ENCODE results near the gene UCK1.

UCK1 gene

DNA sequence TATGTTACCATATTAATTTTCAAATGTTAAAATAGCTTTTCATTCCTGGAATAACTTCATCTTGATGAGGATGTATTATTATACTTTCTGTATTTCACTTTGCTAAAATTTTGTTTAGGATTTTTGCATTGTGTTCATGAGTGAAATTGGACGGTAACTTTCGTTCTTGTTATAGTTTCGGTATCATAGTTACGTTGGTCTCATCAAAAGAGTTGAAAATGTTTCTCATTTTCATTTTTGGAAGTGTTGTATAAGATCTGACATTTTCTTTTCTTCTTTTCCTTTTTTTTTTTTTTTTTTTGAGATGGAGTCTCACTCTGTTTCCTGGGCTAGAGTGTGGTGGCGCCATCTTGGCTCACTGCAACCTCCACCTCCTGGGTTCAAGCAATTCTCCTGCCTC lies 34.3 kb upstream of the UCK1 start:
- DNase-seq (ENCODE audit: low spot score) = no peak
- TF ChIP-seq, protein P1, sequence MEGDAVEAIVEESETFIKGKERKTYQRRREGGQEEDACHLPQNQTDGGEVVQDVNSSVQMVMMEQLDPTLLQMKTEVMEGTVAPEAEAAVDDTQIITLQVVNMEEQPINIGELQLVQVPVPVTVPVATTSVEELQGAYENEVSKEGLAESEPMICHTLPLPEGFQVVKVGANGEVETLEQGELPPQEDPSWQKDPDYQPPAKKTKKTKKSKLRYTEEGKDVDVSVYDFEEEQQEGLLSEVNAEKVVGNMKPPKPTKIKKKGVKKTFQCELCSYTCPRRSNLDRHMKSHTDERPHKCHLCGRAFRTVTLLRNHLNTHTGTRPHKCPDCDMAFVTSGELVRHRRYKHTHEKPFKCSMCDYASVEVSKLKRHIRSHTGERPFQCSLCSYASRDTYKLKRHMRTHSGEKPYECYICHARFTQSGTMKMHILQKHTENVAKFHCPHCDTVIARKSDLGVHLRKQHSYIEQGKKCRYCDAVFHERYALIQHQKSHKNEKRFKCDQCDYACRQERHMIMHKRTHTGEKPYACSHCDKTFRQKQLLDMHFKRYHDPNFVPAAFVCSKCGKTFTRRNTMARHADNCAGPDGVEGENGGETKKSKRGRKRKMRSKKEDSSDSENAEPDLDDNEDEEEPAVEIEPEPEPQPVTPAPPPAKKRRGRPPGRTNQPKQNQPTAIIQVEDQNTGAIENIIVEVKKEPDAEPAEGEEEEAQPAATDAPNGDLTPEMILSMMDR (conservative IDR thresholded peaks at IDR 0.05; ENCODE audit: low read depth) = no peak
- POLR2A ChIA-PET (ENCODE audit: low non-redundant PET) = no interaction called here
- CTCF ChIA-PET = interaction anchor here (0.6 kb wide), 1 partner anchor 341 kb away, joined by 4 read pairs; no protein-coding TSS in a partner anchor
- no peak overlapping the region for H3K27ac ChIP-seq

DNA sequence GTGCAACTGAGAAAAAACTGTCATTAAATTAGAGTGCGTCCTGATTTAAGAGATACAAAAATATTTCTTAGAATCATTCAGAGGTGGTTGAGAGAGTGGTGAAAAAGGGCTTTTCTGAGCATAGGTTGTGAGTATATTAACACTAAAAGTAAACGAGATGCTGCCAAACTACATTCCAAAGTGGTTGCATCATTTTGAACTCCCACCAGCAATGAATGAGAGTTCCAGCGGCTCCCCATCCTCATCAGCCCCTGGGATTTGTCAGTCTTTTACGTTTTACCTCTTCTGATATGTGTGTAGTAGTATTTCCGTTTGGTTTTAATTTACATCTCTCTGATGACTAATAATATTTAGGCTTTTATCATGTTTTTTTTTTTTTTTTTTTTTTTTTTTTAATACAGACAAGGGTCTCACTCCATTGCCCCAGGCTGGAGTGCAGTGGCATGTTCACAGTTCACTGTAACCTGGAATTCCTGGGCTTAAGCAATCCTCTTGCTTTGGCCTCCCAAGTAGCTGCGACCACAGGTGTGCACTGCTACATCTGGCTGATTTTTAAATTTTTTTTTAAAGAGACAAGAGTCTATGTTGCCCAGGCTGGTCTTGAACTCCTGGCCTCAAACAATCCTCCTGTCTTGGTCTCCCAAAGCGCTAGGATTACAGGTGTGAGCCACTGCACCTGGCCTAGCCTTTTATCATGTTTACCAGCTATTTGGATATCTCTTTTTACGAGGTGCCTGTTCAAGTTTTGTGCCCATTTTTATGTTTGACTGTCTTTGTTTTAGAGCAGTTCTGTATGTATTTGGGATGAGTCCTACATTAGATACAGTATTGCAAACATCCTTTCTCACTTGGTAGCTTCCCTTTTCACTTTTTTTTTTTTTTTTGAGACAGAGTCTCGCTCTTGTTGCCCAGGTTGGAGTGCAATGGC lies 31.2 kb upstream of the UCK1 start:
- TF ChIP-seq, protein P1 (conservative IDR thresholded peaks at IDR 0.05; ENCODE audit: low read depth) = no peak

DNA sequence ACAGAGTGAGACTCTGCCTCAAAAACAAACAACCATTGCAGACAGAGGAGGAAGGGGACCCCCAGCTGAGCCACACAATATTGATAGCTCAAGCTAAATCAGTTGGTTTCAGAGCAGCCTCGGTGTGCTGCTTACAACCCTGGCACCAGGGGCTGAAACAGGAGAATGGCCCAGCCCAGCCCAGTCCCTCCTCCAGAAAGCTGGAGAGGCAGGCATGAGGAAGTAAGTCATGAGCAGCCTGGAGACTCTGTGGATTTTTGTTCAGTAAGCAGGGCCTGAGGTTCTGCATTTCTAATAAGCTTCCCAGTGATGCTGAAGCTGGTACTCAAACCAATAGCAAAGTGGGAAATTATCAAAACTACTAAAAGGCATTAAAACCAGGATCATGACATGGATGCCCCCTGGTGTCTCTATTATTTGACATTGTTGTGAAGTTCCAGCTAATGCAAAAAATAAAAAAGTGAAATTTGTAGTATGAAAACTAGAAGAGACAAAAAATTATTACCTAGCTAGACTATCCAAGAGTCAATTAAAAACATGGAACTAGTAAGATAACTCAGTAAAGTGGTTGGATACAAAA lies 28.4 kb upstream of the UCK1 start:
- TF ChIP-seq, protein P1 (conservative IDR thresholded peaks at IDR 0.05; ENCODE audit: low read depth) = no peak
- ChIA-PET POLR2A (ENCODE audit: low non-redundant PET) (no interaction called here), CTCF (interaction anchor here (0.6 to 1.0 kb wide), 3 partner anchors 13 to 196 kb away, joined by 3 to 4 read pairs (median 3); no protein-coding TSS in a partner anchor)

More for the DNA sequence above, 31.2 kb upstream of the UCK1 start:
- peak; percentile 74 for DNase-seq (ENCODE audit: low spot score)
- no peak overlapping the region for H3K27ac ChIP-seq
- CTCF ChIA-PET = interaction anchor here (1.1 kb wide), 1 partner anchor 674 kb away, joined by 4 read pairs; no protein-coding TSS in a partner anchor
- POLR2A ChIA-PET (ENCODE audit: low non-redundant PET) = no interaction called here

DNA sequence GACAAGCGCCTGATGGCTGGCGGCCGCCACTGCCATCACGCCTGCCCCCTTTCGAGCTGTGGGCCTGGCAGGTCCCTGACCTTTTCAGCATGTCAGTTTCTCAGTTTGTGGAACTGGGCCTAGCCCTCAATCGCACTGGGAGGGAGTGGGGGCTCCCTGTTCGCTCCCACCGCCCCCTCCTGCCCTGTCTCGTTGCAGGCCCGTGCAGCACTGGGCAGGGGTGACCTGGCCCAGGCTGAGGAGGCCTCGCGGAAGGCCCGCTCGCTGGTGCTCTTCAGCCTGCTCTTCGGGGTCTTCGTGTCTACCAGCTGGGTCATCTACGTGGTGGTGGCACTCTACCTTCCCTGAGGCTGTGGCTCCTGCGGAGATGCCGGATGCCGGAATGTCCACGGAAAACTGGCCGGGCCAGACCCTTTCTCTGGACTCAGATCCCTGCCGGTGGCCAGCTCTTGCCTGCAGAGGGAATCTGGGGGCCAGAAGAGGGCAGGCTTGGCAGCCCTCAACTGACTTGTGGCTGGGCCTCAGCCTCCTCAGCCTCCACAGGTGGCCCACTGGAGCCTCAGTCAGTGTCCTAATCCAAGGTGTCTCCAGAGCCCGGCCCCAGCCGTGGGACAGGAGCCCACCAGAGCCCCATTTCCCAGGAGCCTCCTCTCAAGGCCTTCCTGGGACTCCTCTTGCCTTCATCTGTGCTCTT lies 26.9 kb upstream of the UCK1 start:
- POLR2A ChIA-PET (ENCODE audit: low non-redundant PET) = no interaction called here
- DNase-seq (ENCODE audit: low spot score) = no peak
- H3K27ac ChIP-seq = no peak overlapping the region
- CTCF ChIA-PET = interaction anchor here (0.6 to 1.0 kb wide), 3 partner anchors 33 to 267 kb away, joined by 3 read pairs; no protein-coding TSS in a partner anchor
- TF ChIP-seq, protein P1 (conservative IDR thresholded peaks at IDR 0.05; ENCODE audit: low read depth) = no peak

More for the DNA sequence above, 28.4 kb upstream of the UCK1 start:
- no peak for DNase-seq (ENCODE audit: low spot score)
- H3K27ac ChIP-seq = no peak overlapping the region

DNA sequence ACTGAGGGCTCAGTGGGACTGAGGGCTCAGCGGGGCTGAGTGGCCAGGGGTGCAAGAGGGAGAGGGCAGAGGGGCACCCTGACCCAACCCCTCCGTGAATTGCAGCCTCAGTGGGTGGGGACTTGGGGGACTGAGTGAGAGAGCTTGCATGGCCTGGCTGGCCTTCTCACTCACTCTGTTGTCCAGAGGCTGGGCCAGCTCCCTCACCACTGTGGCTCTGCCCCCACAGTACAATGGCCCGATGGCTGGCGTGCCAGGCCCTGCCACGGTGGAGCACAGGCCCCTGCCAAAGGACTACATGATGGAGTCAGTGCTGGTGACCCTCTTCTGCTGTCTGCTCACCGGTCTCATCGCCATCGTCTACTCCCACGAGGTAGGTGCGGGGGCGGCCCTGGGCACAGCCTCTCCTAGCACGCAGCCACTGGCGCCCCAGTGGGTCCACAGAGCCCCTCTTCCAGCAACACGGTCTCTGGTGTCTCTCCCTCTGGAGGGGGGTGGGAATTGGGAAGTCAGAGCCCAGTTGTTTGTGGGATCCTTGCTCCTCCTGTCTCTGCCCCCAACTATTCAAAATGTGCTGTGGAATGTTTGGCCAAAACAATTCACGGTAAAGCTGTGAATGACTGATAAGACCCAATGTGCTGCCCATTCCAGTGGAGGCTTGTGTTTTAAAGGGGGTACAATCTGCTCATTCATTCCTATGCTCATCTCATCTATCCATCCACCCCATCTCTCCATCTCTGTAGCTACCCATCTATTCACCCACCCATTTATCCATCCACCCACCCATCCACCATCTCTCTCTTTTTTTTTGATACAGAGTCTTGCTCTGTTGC lies 25.0 kb upstream of the UCK1 start:
- no peak for DNase-seq (ENCODE audit: low spot score)
- ChIA-PET CTCF (no interaction called here), POLR2A (ENCODE audit: low non-redundant PET) (no interaction called here)
- no peak overlapping the region for H3K27ac ChIP-seq
- TF ChIP-seq, protein P1 (conservative IDR thresholded peaks at IDR 0.05; ENCODE audit: low read depth) = no peak
